ENCODE measurements around the gene SEC14L1.

SEC14L1 gene

DNA sequence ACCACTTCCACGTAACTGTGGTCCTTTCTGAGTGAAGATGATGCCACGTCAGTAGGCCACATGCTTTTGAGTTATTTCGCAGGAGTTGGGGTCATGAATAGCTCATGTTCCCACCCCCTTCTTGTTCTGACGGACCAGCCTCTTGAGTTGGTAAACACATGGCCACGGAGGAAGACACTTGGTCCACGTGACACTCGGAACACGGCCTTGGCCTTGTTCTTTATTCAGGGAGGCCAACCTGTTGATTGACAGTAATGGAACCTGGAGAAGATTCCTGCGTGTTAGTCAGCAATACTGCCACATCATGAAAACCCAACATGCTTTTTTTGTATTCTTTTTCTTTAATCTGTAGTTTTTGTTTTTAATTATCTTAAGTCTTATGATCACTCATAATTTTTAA is 56.3 kb downstream of the SEC14L1 start:
- DNase-seq = no peak

DNA sequence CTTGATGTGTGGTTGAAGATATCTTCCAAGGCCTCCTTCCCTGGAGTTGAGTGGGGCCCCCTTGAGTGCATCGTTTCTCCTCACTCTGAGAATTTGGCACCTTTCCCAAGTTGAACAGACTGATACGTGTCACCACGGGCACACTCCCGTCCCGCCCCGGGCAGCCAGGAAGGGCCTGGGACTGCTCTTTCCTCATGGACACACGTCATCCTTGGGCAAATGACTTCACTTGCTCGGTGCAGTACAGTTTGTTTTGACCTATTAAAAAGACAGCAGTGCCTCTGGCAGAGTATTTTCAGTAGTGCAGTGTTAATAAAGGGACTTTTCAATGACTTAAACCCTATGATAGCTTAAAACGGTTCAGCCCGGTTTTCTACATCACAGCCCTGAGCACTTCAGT is 59.9 kb downstream of the SEC14L1 start:
- DNase-seq = no peak

DNA sequence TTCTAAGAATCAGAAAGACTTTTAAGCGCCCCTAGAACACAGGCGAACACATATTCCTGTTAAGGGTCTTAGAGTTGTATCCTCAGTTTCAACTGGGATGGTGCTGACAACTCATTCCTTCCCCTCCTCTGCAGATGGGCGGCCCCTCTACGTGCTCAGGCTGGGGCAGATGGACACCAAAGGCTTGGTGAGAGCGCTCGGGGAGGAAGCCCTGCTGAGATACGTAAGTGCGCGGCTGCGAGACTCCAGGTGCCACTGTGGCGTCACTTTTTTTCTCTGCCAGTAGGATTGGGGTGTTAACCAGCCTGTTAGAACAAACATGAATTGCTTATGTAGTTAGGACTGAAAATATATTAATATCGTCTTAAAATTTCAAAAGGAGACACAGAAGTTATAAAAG is 62.7 kb downstream of the SEC14L1 start:
- no peak for DNase-seq

DNA sequence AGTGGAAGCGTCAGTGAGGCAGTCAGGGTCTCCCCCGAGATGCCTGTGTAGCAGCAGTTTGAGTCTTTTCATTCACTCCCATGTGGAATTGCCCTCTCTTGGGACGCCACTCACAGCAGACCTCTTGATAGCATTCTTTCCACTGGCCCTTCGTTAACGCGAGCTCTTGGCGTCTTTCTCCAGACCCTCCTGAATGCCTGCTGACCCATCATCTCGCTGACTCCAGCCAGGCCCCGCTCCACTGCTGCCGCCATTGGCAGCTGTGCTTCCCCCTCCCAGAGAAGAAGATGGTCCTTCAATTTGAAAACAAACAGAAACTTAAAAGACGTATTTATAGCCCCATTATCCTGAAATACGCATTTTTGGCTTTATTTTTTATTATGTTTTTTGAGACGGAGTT is 63.1 kb downstream of the SEC14L1 start:
- no peak for DNase-seq

DNA sequence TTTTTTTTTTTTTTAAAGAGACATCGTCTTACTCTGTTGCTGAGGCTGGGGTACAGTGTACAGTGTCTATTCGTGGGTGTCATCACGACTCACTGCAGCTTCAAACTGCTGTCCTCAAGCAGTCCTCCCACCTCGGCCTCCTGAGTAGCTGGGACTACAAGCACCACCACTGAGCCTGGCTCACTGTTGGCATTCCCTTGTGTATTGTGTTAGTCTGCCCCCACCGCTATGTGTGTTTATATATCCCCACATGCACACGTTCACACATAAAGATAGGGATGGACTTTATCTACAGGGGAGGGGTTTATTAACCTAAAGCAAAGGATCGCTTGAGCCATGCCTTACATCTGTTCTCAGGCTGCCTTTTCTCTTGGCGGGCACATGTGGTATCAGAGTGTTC is 63.8 kb downstream of the SEC14L1 start:
- DNase-seq = no peak

DNA sequence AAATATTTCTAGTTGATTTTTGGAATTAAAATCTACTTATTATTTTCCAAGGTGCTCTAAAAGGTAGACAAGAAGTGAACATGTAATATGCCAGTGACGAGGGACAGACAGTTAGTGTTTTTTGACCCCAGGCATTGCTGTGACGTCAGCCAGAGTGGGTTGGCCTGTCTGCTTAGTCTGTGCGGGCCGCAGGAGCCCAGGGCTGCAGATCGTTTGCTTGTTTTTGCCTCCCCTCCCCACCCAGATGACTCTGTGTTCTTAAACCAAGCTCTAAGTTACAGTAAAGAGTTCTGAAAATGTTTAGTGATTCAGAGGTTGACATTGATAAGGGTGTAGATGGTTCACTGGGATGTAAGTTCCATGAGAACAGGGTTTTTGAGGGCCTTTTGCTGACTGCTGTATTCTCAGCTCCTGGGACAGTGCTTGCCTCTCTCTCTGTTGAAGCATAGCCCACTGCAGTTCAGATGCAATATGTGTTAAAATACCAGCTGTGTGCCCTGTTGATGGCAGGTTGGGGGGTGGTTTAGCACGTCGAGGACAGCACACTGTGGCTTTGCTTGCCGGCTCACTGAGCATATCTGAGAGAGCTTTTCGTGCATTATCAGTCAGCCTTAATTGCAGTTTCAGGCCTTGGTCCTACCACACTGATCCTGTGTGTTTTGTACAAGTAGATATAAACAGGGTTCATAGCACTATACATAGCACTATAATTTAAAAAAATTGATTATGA is 64.8 kb downstream of the SEC14L1 start:
- no peak for DNase-seq

DNA sequence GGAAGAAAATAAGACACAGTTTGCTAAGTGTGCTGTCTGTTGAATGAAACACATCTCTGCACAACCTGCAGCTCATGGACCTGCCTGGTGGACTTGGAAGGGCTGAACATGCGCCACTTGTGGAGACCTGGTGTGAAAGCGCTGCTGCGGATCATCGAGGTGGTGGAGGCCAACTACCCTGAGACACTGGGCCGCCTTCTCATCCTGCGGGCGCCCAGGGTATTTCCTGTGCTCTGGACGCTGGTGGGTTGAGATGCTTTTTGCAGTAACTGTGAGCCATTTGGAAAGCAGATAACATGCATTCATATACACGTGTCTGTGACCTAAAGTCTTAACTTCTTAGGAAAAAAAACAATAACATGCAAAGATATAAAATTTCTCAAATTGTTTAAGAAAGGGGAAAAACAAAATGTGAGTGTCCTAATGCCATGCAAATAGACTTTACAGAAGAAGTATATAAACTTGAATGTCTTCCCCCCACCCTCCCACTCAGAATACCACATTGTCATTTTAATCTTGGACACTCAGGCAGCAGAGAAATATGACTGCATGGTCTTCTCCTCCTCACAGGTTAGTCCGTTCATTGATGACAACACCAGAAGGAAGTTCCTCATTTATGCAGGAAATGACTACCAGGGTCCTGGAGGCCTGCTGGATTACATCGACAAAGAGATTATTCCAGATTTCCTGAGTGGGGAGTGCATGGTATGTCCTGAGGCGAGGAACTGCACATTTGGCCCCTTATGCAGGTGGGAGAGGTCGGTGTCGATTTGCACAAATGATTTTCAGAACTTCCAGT is 65.6 kb downstream of the SEC14L1 start:
- DNase-seq = no peak

DNA sequence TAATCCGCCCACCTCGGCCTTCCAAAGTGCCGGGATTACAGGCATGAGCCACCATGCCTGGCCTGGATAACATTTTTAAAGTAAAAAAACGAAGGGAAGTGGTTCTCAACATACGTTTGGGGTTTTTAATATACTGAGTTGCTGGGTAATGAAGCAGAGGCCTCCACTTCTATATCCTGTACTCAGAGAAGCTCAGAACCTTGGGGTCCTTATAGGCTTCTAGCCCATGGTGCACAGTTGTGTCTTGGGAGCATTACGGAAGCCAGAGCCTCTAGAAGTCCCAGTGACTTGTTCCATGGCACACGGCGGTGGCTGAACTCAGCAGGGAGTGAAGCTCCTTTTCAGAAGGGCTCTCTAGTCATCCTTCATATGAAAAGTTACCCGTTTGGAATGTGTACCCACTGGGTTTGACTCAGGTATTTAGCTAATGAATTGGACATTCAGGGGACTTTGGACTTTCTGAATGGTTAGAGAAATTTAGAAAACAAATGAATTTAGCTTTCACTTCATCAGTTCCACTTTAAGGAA is 67.0 kb downstream of the SEC14L1 start:
- DNase-seq = no peak

DNA sequence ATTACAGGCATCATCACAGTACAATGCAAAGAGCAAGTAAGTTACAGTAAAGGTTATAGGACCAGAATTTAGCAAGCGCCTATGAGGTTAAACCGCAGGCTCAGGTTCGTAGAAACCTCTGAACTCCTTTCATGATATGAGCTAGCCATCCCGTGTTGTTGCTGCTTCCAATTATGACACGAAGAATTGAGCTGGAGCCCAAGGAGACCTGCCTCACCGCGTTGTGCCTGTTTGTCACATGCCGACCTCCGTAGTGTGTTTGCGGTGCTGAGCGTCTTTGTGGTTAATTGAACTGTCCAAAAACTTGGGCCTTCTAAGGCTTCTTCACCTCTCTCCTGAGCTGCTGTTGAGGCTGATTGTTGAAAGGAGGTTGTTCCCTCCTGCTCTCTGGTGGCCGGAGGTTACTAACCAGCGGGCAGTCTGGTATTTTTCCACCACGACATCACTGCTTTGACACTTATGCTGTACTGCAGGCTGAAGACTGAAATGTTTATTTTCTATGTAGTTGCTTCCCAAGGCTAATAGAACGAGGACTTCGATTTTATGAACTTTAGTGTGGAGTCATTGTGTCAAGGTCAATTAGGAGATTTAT is 67.5 kb downstream of the SEC14L1 start:
- no peak for DNase-seq

DNA sequence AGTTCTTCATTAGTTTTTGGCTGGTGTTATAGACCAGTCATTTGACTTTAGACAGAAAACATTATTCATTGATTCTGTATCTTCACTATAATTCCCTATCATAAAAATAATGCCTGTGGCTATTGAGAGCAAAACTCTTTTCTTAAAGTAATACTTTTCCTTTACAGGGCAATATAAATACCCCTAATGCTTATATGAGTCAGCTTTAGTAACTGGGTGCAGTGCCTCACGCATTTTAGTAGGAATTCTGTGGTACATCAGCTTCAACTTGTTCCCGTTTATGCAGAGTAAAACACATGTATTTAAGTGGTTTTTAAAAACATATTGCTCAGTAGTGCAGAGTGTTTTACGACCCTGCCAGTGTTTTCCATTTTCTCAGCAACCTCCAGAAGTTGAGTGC is 68.1 kb downstream of the SEC14L1 start:
- DNase-seq = no peak

DNA sequence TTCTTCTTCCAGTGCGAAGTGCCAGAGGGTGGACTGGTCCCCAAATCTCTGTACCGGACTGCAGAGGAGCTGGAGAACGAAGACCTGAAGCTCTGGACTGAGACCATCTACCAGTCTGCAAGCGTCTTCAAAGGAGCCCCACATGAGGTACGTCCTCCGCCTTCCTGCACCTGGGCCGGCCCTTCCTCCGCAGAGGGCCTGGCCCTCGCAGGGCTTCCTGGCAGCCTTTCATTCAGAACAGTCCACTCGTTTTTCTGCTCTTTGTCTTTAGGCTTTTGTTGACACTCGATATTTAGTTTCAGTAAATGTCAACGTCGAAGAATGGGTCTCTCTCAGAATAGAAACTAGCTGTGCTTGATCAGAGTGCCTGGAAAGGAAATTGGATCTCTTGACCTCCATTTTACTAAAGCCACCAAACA is 68.6 kb downstream of the SEC14L1 start:
- DNase-seq = no peak

DNA sequence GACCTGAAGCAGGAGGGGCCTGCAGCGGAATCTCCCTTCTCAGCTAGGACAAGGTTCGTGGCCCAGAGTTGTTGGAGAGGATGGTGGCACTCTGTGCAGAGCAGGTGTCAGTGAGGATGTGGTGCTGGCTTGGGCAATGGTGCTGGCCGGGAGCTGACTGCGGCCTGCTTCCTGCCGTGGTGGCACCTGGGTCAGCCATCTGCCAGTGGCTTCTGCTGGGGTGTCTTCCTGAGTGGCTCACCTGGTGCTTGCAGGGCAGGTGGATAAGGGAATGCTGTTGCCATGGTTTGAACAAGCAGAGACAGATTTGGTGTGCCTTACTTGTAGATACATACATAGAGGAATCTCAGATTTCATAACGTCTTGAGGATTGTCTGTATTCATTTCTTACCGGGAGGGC is 69.6 kb downstream of the SEC14L1 start:
- DNase-seq = no peak

DNA sequence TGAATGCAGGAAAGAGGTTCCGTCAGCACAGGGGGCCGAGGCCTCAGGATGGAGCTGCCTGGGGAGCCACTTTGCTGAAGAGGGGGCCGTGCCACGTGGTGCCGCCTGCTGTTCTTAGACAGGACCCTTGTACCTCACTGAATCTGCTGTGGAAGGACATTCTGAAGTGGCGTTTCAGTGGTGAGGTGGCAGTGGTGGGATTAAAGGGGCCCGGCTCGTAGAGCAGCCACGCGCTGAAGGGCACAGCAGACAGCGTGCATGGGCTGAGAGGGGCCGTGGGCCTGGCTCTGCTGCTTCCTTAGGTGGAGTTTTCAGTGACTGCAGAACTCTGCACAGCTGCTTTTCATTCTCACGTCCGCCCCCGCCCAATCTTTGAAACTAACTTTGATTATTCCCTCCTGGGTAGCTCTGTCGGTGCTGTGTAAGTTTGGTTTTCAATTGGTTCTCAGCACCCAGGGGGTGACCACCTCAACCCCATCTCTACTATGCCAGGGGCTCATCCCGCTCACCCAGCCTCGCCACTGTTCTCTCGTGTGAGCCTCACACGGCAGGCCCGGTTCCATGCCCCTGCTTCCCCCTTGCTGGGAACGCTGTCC is 70.3 kb downstream of the SEC14L1 start:
- DNase-seq = no peak

DNA sequence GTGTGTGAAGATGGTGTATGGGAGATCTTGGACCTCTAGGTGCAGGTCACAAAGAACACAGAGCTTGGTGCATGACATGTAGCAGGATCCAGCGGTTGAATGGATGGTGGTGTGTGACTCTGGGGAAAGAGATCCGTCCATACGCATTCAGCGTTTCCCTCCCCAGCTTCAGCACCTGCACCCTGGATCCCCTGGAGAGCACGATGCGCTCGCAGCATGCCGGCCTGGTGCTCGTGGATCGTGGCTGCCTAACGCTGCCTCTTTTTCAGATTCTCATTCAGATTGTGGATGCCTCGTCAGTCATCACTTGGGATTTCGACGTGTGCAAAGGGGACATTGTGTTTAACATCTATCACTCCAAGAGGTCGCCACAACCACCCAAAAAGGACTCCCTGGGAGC is 70.9 kb downstream of the SEC14L1 start:
- DNase-seq = no peak

DNA sequence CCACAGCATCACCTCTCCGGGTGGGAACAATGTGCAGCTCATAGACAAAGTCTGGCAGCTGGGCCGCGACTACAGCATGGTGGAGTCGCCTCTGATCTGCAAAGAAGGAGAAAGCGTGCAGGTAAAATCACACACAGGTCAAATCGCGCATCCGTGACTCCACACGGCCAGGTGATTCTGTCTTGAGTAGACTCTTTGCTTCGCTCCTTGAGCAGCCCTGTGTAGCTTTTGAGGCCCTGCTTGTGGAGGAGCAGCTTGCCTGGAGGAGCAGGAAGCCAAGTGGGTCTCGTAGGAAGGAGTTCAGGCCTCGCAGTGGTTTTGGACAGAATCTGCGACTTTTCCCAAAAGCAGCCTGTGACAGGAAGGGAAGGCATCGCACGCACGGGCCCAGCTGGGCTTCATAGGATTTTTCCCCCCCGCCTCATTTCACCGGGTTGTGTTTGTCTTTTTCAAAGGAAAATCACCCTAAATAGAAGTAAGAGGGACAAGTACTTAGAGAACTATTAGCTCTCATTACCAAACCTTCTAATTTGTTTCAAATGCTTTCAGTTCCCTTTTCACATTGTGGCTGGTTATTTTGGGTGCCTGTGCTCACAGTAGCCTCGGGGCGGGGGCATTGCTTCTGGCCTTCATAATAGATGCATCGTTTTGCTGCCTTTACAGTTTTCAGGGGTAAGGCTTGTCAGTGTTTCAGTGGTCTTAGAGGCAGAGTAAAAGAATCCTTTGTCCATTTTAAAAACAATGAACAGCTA is 71.5 kb downstream of the SEC14L1 start:
- DNase-seq = no peak

DNA sequence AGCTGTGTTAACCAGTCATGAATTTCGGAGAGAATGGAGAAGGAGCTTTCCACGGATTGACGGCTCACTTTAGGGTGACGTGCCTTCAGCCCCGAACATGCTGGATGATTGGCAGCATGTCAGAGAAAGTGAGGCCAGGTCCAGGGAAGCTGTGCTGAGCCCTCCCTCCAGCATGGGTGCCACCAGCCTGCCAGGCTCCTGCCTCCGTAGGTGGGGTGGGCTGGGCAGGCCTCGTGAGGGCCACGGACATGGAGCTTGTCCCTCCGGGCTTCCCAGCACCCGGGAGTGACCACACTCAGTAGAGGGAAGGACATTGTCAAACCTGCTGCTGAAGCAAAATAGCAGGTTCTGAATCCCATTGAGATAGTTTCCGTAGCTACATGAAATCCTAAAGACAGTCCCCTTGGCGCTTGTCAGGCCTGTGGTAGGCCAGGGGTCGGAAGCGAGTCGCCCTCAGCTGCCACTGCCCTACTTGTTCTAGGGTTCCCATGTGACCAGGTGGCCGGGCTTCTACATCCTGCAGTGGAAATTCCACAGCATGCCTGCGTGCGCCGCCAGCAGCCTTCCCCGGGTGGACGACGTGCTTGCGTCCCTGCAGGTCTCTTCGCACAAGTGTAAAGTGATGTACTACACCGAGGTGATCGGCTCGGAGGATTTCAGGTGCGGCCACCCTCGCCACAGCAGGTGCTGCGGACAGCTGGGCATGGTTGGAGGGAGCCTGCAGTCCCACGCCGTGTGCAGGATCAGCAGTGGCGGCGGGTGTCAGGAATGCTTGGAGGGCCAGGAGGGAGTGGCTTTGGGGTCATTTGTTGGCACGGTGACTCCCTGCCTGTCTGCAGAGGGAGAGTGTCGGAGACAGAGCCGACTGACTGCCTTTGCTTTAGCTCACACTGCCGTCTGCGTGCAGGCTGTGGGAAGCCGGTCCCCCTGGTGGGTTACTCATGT is 72.3 kb downstream of the SEC14L1 start:
- no peak for DNase-seq

DNA sequence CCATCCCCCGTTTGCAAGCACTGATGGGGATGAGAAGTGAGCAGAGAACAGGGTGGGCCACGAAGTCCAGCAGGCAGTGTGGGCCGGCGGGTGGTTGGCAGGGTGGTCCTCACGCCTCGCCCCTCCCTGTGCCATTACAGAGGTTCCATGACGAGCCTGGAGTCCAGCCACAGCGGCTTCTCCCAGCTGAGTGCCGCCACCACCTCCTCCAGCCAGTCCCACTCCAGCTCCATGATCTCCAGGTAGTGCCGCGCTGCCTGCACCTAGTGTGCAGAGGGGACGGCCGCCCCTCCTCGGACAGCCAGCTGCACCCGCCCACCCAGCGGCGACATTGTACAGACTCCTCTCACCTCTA is 73.0 kb downstream of the SEC14L1 start:
- DNase-seq = no peak

DNA sequence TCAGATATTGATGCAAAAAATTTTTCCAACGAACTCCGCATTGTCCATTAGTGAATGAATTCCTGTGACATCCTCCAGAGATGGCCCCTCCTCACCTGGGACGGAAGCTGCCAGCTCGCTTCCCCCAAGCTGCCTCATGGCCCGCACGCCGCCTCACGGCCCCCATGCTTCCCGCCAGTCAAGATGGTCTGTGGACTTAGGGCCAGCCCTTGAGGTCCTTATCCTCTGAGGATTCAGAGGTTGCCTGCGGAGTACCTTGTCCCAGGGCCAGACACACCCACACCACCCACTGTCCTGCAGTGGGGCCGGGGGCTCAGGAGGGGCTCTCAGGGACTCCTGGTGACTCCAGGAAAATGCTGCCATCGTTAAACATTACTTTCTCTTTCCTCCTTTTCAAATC is 73.6 kb downstream of the SEC14L1 start:
- DNase-seq = no peak

DNA sequence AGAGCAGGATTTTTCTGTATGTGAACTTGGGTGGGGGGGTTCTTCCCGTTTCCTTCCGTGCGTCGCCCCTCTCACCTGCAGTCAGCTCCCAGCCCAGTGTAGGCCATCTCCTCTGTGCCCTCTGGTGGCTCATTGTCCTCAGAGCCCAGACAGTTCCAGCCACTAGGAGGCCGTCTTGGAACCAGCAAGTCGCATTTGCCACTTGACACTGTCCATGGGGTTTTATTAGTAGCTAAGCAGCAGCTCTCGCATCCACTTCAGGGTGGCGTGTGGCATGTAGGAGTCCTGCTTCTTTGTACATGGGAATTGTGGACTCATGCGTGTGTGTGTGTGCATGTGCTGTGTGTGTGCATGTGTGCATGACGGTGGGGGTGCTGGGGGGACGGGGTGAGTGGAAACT is 74.0 kb downstream of the SEC14L1 start:
- DNase-seq = no peak

DNA sequence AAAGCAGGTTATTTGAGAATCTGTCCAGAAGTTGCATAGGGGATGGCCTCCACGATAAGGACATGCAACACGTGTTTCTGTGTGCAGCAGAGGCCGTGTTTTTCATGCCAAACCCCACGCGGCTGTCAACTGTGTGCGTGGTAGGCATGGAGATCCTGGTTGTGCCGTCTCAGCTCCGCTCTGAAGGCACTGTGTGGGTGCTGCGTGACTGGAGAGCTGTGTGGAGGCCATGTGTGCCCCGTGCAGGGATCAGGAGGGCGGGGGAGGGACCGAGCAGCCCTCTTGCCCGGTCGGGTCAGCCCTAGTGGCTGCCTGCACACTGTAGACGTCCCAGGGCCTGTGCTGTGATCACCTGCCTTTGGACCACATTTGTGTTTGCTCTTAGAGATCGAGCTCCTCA is 74.5 kb downstream of the SEC14L1 start:
- DNase-seq = no peak

DNA sequence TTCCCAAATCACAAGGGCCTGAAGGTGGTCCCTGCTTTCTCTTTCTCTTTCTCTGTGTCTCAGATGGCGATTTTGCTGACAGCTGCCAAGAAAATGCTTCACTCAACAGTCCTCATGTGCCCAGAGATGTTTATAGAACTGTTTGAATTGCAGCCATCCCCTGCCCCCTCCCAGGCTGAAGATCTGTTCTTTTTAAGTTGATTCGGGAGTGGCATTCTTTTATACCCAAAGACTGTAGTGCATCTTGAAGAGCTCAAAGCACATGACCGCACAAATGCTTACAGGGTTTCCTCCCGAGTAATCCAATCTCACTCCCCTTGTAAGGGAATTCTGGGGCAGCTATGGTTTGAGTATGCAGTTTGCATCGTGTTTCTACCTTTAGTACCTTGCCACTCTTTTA is 75.7 kb downstream of the SEC14L1 start:
- no peak for DNase-seq

DNA sequence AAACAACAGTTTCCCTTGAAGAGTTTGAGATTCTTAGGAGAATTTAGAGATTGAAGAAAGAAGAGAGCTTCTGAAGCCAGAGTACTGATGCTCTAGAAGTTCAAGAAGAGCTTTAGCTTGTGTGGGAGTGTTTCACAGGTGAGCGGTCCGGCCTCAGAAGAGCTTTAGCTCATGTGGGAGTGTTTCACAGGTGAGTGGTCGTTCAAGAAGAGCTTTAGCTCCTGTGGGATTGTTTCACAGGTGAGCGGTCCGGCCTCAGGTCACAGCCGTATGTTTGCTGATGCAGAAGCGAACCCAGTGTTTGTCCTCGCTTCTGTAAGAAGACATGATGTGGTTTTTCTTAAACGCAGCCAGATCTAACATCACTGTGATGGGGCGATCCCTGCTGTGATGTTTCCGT is 76.4 kb downstream of the SEC14L1 start:
- no peak for DNase-seq
